Measurements from ENCODE around the gene ASB15.

Gene ASB15

DNA sequence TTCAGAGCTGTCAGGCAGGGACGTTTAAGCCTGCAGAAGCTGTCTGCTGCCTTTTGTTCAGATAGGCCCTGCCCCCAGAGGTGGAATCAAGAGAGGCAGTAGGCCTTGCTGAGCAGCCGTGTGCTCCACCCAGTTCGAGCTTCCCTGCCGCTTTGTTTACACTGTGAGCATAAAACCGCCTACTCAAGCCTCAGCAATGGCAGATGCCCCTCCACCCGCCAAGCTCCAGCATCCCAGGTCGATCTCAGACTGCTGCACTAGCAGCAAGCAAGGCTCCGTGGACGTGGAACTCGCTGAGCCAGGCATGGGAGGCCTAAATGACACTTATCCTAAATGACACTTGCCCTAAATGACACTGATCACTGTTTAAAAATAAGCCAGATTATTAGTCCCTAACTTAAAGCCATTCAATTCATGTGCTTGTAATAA, 6.8 kb upstream of the ASB15 start:
- no peak for DNase-seq (ENCODE audit: extremely low read depth in 1 of 2, low read depth in 1 of 2)

DNA sequence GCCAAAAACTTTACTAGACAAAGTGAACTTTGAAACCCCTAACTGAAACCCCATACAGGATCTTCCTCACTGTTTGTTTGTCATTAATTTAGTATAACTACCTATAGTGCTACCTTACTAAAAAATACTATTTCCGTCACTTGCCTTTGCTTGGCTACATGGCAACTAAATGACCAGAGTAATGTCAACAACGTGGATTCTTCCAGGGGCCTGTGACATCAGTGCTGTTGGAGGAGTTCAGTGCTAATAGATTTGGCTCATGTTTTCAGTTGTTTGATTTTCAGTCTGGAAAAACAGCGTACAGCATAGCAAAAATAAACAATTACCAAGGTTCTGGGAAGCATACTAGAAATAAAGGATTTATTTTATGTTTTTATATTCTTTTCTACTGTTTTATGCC, 3.0 kb upstream of the ASB15 start:
- DNase-seq (ENCODE audit: extremely low read depth in 1 of 2, low read depth in 1 of 2): no peak

DNA sequence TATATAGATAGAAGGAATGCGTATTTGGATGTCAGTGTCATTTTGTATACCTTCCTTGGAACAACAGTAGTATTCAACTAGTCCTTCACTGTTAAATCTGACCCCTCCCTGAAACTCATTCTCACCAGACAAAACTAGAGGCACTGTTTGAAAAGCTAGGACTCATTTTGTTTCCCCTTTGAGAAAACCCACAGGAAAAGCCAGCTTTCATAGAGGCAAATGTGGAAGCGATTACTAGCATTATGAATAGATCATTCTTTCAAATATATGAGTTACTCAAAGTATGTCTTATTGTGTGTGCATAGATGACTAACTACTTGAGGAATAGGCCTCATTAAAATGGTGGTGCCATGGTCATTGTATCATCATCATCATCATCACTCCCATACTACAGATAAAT, 1.9 kb upstream of the ASB15 start:
- no peak for DNase-seq (ENCODE audit: extremely low read depth in 1 of 2, low read depth in 1 of 2)

DNA sequence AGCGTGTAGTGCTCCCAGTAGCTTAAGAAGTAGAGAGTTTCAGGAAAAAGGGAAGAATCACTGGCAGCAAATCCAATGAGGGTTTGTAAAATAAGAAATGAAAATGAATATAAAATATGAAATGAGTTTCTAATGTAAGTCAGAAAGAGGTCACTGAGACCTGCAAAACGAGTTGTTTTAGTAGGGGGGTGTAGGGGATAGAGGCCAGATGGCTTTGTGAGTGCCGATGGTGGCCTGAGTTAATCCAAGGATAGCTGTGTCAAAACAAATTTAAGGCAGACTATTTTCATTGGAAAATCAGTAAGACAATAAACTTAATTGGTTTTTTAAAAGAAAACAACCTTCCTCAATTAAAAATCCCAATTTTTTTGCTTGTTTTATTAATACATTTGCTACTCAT, 745 bp upstream of the ASB15 start:
- no peak for DNase-seq (ENCODE audit: extremely low read depth in 1 of 2, low read depth in 1 of 2)

DNA sequence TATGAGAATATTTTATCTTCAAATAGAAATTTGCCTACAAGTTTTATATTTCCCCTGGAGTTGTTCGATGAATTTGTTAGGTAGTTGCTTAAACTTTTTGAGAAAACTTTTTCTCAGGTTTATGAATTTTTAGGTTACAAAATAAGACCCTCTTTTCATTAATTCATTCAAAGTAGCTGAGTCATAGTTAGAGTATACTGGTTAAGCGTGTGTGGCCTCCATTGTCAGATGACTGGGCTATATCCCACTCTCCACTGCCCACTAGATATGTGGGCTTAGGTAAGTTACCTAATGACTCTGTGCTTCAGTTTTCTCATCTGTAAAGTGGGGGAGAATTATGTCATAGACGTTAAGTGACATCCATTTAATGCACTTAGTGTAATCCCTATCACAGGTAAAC, 1.0 kb downstream of the ASB15 start:
- DNase-seq (ENCODE audit: extremely low read depth in 1 of 2, low read depth in 1 of 2): no peak

DNA sequence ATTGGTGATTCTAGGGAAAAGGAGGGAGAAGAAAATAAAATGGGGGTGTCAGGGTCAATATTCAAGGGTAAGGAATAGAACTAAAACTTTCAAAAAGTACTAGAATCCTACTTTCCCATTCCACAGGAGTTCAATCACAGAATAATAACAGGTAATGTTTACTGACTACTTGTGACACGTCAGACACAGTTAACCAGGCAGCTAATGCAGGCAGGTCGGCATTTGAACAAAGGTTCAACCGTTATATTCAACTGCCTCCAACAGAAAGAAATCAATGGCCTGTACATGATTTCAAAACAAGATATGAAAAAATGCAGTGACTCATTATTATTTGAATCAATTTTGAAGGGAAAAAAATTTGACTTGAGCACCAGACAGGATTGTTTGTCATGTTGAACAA, 3.1 kb downstream of the ASB15 start:
- no peak for DNase-seq (ENCODE audit: extremely low read depth in 1 of 2, low read depth in 1 of 2)

DNA sequence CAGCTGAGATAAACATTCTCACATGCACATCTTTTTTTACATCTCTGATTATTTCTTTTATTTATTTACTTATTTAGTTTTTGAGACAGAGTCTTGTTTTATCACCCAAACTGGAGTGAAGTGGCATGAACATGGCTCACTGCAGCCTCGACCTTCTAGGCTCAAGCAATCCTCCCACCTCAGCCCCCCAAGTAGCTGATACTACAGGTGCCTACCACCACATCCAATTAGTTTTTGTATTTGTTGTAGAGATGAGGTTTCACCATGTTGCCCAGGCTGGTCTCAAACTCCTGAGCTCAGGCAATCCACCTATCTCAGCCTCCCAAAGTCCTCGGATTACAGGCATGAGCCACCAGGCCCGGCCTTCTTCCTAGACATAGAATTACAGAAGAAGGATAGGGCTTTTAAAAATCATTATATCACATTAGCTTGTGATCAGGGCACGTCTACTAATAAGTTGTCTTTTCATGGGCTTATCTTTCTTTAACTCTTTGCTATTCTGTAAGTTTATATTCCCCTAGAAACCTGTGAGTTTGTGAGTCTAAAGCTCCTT, 5.9 kb downstream of the ASB15 start:
- no peak for DNase-seq (ENCODE audit: extremely low read depth in 1 of 2, low read depth in 1 of 2)

DNA sequence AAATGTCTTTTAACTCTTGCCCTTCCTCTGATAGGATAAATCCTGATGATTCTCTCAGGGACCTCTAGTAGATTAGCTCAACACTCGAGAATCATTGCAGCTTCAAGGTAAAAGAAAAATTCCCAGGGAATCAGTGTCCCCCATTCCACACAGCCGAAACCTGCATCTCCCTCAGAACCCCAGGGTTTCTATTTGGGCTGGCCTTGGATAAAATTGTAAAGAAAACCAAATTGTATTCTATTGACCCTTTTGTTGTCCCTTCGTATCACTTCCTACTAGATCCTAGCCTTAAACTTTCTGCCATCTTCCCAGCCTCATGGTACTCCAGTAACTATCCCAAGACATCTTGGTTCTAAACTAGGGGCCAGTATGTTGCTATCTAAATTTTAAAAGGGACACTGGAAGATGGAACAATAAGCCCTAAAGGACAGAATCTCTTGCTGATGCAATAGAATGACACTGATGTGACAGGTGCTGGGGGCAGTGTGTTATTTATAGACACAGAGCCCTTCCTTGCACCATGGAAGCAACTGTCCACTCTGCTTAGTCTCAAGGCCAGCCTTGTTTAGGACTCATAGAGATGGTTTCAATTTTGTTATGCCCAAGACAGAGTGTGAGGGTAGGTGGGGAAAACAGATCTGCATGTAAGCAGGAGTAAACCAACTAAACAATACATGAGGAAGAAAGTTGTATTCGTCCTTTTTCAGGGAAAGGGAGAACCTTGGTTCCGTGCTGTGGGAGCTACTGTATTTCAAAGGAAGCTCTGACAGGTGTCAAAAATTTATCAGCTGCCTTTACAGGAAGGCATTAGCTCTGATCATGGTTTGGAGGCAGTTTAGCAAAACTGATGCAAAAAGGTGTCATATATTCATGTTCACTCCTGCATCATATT, 7.6 kb downstream of the ASB15 start:
- DNase-seq (ENCODE audit: extremely low read depth in 1 of 2, low read depth in 1 of 2): no peak

DNA sequence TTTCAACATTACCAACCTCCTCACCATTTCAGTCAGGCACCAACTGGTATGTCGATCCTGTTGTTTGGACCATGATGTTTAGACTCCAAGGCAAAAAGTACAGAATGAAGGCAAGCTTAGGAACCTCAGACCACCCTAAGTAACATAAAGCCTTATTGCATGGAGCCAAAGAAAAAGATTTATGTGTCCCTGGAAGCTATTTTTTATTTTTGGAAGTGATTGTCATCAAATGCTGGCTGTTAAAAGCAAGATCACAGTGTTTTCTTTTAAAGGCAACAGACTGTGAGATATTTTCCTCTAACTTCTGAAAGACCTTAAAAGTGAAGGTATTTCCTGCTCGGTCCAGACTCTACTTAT, 8.2 kb downstream of the ASB15 start:
- DNase-seq (ENCODE audit: extremely low read depth in 1 of 2, low read depth in 1 of 2): no peak

DNA sequence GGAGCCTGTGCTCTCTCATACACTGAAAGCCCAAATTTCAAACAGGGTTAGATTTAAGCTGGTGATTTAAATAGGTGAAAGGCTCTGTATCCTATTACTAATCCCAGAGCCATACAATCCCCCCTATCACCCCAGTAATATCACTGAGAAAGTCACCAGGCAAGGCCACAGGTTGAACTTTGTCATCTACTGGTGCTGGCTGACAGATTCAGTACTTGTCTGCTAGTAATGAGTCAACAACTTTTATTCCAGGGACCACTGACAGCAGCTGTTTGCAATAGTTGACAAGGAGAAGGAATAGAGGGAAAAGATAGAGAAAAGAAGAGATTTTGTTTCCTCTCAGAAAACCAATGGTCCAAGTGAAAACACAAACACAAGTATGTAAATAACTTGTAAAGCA, 10.4 kb downstream of the ASB15 start:
- DNase-seq (ENCODE audit: extremely low read depth in 1 of 2, low read depth in 1 of 2): no peak

DNA sequence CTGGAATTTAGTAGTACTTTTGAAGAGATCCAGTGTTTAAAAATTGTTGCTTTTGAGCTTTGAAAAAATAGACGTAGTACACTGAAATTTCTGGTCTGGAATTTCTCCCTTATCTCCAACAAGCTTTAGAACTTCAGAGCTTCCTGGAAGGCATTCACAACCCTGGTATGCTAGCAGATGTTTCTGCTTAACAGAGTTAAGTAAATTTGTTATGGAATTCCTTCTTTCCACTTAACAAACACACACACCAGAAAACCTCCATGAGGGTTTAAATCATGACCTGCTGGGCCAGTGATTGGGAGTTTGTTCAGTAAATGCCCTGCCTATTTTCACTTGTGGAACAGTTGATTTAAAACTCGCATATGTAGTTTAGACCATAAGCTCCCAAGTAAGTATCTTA, 13.7 kb downstream of the ASB15 start:
- DNase-seq (ENCODE audit: extremely low read depth in 1 of 2, low read depth in 1 of 2): no peak

DNA sequence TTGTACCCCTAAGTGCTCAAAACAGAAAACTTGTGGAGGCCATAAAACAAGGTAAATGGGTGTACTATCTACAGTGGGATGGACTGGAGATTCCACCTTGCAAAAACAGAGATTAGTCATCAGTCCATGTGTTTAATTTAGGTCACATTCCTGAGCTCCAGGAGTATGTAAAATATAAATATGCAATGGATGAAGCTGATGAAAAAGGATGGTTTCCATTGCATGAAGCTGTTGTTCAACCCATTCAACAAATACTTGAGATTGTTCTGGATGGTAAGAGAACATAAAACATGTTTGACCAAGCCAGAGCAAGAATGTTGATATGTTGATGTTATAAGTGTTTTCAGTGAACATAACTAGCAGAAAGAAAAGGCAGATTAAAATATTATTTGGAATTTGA, 14.6 kb downstream of the ASB15 start:
- no peak for DNase-seq (ENCODE audit: extremely low read depth in 1 of 2, low read depth in 1 of 2)

DNA sequence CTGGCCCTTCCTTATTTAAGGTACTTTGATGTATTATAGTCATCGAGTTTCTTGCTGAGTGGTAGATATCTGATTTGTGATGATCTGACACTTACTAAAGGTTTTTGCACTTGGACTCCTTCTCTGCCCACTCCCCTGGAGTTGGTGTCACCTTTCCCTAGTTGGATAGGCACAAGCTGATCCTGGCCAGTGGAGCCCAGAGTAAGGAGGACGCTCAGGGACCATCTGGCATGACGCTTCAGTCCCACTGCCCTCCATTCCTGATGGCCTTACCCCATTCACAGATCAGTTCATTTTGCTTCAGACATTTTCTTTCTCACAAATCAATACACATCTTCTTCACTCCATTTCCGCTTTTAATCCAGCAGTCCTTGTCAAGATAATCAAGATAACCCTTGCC, 20.1 kb downstream of the ASB15 start:
- DNase-seq (ENCODE audit: extremely low read depth in 1 of 2, low read depth in 1 of 2): no peak

DNA sequence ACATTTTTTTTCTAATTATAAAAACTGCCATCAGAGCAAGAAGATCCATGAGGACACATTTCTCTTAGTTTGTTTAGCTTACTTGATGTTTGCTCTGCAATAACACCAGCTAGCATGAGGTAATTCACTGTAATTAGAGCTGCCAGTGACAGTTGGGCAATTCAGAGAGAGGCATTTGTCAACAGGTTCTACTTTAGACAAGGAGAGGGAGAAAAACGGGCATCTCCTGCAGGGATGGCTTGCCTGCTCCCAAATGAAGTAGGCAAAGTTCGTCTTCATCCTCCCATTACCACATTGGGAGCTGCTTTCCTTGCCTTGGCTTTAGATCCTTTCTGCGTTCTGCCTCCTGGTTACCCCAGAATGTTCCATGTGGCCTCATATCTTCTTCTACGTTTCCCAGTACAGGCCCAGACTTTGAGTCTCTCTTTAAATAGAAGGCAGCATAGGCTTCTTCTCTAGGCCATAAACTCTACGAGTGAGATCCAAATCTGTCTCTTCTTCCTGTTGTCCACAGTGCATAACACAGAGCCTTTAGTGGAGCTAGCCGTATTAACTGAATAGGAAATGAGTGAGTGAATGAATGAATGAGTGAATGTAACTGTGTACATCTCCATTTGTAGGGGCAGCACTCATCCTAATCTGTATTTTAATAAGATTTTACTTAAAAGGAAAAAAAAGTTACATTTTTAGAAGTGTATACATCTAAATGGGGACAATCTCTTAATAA, 21.2 kb downstream of the ASB15 start:
- DNase-seq (ENCODE audit: extremely low read depth in 1 of 2, low read depth in 1 of 2): no peak

DNA sequence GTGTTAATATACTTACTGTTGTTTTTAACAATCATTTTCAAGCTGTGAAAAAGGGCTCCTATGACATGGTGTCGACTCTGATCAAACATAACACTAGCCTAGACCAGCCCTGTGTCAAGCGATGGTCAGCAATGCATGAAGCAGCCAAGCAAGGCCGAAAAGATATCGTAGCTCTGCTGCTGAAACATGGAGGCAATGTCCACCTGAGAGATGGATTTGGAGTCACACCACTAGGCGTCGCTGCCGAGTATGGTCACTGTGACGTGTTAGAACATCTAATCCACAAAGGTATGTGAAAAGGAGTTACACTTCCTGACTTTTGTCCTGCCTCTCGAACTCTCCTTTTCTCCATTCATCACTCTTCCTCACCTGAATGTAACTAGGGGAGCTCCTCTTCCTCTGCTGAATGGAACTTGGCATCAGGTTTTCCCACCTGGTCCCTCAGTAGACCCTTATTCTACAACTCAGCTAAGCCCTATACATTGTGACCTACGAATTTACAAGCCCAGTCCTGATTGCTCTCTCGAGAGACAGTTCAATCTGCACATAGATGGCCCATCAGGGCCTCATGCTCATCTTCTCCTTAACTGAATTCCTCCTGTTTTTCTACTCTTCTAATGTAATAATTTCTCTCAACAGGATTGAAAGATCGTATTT, 23.0 kb downstream of the ASB15 start:
- peak; percentile 32 to 44 for DNase-seq (ENCODE audit: extremely low read depth in 1 of 2, low read depth in 1 of 2)

DNA sequence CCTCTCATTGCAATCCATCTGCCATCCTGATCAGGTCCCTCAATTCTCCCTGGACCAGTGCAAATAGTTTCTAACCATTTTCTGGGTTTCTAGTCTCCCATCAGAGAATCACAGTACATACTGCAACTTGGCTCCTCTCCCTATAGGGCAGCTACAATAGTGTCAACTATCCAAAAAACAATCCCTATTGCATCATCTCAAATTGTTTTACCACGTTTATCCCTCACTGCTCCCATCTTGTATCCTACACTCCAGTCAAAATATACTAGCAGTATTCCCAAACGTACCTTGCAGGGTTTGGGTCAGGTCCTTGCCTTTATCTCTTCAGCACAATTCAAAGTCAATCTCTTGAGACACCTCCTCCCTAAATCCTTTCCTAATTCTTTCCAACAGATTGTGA, 23.6 kb downstream of the ASB15 start:
- no peak for DNase-seq (ENCODE audit: extremely low read depth in 1 of 2, low read depth in 1 of 2)

DNA sequence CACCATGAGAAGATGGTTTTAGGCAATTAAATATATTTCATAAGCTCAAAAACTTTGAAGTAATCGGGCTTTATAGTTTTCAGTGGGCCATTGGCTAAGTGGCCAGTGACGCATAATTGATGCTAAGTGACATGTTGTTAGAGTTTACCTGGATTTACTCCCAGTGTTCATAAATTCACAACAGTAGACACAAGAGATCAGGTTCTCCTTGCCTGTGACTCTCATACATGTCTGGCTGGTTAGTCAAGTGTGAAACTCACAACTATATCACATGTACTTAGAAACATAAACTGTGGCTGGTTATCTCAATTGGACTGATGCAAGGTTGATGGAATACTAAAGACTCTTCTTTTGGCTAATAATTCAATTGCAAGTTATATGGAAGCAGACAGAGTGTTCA, 26.2 kb downstream of the ASB15 start:
- no peak for DNase-seq (ENCODE audit: extremely low read depth in 1 of 2, low read depth in 1 of 2)

DNA sequence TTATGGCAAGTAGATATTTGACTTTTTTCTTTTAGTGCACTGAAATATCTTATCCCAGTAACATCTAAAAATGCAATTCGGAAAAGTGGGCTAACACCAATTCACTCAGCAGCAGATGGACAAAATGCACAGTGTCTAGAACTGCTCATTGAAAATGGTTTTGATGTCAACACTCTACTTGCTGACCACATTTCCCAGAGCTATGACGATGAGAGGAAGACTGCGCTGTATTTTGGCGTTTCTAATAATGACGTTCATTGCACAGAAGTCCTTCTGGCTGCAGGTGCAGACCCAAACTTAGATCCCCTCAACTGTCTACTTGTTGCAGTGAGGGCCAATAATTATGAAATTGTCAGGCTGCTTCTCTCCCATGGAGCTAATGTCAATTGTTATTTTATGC, 27.2 kb downstream of the ASB15 start:
- no peak for DNase-seq (ENCODE audit: extremely low read depth in 1 of 2, low read depth in 1 of 2)

DNA sequence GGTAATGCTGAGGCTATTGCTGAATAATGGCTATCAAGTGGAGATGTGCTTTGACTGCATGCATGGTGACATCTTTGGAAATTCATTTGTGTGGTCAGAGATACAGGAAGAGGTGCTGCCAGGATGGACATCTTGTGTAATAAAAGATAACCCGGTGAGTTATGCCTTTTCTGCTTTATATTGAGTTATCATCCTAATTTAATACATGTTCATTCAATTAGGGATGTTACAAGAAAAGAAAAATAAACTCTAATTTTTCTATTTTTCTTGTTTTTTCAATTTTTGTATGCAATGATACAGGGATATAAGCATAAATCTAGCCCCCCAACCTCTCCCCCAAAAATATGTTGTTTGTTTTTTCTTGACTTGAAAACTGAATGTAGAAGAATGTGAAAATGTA, 27.7 kb downstream of the ASB15 start:
- DNase-seq (ENCODE audit: extremely low read depth in 1 of 2, low read depth in 1 of 2): no peak

DNA sequence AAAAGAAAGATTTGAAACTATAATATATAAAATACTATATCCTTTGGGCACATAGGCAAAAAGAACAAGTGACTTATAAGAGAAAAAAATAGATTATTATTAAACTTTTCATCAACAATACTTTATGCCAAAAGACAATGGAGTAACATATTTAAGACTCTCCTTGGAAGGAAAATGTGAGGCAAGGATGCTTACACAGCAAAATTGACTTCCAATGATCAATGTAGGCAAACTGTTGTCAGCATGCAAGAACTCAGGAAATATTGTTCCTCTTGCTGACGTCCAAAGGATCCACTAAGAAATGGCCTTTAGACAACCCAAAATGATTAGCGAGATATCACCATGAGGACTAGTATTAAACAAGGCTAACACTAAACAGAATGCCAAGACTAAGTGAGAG, 31.2 kb downstream of the ASB15 start:
- DNase-seq (ENCODE audit: extremely low read depth in 1 of 2, low read depth in 1 of 2): no peak

DNA sequence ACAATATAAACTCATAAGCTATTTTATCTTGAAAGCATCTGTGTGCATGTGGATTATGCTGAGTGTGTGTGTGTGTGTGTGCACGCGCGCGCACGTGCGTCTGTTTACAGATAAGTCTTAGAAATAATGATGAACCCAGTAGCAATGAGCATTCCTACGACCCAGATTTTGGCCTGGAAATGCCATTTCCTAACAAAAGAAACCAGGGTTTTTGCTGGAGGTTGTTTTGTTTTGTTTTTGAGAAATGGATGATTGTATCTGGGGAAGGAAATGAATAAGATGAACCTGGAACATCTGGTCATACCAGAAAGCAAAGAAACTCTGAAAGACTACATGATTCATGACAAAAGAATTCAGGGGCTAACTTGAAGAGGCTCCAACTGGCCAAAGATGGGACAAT, 31.9 kb downstream of the ASB15 start:
- DNase-seq (ENCODE audit: extremely low read depth in 1 of 2, low read depth in 1 of 2): no peak

Measured in stimulated activated CD8-positive, alpha-beta memory T cell treated with anti-CD3 and anti-CD28 coated beads, Interleukin-7, amount 100 ng/mL, for 48 hours (primary cell).